ENCODE measurements around the gene SP9. TPM values are rescaled to one million over a fixed set of nuclear protein-coding genes. Genes with fewer than 3 reads are reported as not detected.

The SP9 gene
- total RNA-seq, 1 experiment from 2014 or later, result not detected

GRCh38 chr2:174364628-174365027, 29.9 kb downstream of the SP9 start:
- Histone ChIP-seq H3K27me3 (no peaks in the 10 kb centered on the region), H3K36me3 (peaks cover 19% of the 10 kb centered on the region), H3K4me3 (no peak overlapping the region), H3K9me3 (peaks cover 2% of the 10 kb centered on the region)
- no peak for DNase-seq

- H3K4me3 ChIP-seq, result no peak overlapping the region
- H3K9me3 ChIP-seq, result peaks cover 2% of the 10 kb centered on the region; the same call in 1 of the 2 replicates
- no peak for DNase-seq
- peaks cover 19% of the 10 kb centered on the region for H3K36me3 ChIP-seq
- H3K27me3 ChIP-seq, result no peaks in the 10 kb centered on the region
Measured at GRCh38 chr2:174365571-174365970, 30.8 kb downstream of the SP9 start.

- DNase-seq, result no peak
- Histone ChIP-seq H3K9me3 (peaks cover 2% of the 10 kb centered on the region; the same call in 1 of the 2 replicates), H3K36me3 (peaks cover 17% of the 10 kb centered on the region), H3K27me3 (no peaks in the 10 kb centered on the region), H3K4me3 (no peak overlapping the region)
Measured at GRCh38 chr2:174368691-174369090, 33.9 kb downstream of the SP9 start.

- Histone ChIP-seq H3K27me3 (no peaks in the 10 kb centered on the region), H3K9me3 (no peaks in the 10 kb centered on the region), H3K4me3 (no peak overlapping the region), H3K36me3 (peaks cover 31% of the 10 kb centered on the region)
- DNase-seq, result no peak
Measured at GRCh38 chr2:174376967-174377366, 42.2 kb downstream of the SP9 start.

- DNase-seq, result no peak
- Histone ChIP-seq H3K9me3 (no peaks in the 10 kb centered on the region), H3K36me3 (peaks cover 24% of the 10 kb centered on the region), H3K27me3 (no peaks in the 10 kb centered on the region), H3K4me3 (no peak overlapping the region)
Measured at GRCh38 chr2:174383796-174384195, 49.0 kb downstream of the SP9 start.

GRCh38 chr2:174385201-174385600, 50.4 kb downstream of the SP9 start:
- Histone ChIP-seq H3K36me3 (peaks cover 18% of the 10 kb centered on the region), H3K9me3 (no peaks in the 10 kb centered on the region), H3K27me3 (no peaks in the 10 kb centered on the region), H3K4me3 (no peak overlapping the region)
- DNase-seq, result no peak

Other genes starting within 250 kb of the SP9 start
- 232 and 416 TPM in 2 replicates for gene OLA1, start 86.4 kb upstream of the SP9 start, total RNA-seq (2014; rRNA removed; shearing (Covaris generic); ENCODE audit: low replicate concordance)
- 30.1 and 48.8 TPM in 2 replicates for gene SCRN3, start 60.8 kb downstream of the SP9 start, total RNA-seq (2014; rRNA removed; shearing (Covaris generic); ENCODE audit: low replicate concordance)
- gene GPR155, start 152.1 kb downstream of the SP9 start, total RNA-seq (2014; rRNA removed; shearing (Covaris generic); ENCODE audit: low replicate concordance), result 3.0 and 23.3 TPM in 2 replicates

Data from MG63 (cell line).